HL-60/S4 treated with phorbol 12-myristate 13-acetate at 8.2 ng/mL for 4 days and 3 days (cell line): ENCODE results near the gene CSTB.

ENCODE experiments used
- in situ Hi-C: fragments of 300-500 bp; cut with MboI; formaldehyde crosslinking; loops from 2 replicates; pipeline ENCODE4 v1.15.0; 2022; ENCODE audit warnings: low sequenced_read_pairs

Gene CSTB

DNA sequence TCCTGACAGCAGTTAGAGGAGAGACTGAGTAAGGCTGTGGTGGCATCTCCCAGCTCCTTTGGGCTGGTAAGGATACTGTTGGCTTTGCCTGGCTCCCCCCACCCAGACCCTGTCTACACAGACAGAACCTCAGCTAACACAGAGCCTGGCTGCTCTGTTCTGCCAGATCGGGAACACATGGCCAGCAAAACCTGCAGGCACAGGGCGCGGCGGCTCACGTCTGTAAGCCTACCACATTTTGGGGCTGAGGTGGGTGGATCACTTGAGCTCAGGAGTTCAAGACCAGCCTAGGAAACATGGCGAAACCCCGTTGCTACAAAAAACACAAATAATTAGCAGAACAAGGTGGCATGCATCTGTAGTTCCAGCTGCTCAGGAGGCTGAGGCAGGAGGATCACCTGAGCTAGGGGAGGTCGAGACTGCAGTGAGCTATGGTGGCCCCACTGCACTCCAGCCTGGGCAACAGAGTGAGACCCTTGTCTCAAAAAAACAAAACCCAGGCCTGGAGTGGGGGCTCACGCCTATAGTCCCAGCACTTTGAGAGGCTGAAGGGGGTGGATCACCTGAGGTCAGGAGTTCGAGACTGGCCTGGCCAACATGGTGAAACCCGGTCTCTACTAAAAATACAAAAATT lies 6.7 kb downstream of the CSTB start:
- in situ Hi-C loops = no loop called here

DNA sequence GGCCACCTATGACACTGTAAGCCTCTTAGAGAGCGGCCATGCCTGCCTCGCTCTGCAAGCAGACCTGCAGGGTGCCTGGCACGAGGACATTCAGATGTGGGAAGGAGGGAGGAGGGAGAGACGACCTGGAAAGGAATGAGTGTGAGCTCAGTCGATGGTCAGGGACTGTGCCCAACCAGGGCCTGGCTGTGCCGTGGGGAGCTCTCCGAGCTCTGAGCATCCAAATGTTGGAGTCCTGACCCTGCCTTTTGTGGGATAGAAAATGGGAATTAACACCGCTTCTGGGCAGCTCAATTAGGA lies 7.3 kb downstream of the CSTB start:
- in situ Hi-C loops = no loop called here

DNA sequence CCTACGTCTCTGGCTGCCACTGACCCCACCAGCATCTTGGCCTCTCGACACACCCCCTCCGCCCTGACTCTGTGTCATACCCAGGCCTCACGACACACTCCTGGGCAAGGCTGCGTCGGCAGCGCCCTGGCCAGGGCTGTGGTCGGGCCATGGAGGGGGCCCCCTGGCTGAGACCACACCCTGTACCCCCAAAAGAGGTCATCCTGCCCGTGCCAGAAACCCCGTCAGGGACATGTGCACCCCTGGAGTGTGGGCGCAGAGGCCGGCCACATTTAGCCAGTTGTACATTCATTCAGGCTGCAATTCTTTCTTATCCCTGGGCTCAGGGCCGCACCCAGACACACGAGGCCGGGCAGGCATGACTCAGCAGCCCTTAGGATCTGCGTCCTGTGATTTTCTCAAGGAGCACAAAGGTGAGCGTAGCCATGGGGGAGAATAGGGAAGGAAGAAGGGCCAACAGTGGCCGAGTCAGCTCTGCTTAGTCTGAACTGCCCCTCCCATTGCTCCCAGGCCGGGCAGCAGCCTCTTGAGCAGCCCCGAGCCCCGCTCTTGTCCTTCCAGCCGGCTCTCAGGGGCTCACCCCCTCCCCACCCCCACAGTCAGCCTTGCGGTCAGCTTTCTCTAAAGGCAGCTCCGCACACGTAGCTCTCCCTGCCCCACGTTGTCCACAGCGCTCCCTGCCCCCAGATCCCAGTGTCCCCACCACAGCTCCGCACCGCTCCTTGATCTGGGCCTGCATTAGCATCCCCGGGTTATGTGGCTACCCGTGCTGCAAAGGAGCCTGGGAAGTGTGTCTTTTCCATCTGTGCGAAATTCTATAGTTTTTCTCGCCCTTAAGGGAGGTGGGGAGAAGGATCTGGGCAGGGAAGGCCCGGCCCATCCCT lies 7.9 kb downstream of the CSTB start:
- in situ Hi-C loops = no loop called here

DNA sequence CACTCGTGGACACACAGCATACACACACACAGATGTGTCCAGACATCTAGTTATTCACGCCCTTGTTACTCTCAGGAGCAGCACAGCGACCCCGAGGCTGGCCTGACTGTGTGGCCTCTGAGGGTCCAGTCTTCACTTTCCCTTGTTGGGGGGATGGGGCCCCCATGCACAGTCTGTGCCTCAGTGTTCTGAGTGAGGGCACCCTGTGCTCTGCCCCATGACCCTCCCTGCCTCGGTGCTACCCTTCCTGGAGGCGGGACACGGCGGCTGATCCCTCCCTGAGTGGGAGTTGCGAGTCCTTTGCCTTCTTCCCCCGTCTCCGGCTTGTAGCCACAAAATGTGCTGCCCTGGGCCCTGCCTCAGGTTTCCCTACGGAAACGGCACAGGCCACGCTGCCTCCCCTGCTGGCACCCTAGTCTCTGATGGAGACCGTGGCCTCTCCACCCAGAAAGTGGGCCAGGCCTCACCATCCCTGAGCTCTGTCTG lies 8.6 kb downstream of the CSTB start:
- in situ Hi-C loops = no loop called here

DNA sequence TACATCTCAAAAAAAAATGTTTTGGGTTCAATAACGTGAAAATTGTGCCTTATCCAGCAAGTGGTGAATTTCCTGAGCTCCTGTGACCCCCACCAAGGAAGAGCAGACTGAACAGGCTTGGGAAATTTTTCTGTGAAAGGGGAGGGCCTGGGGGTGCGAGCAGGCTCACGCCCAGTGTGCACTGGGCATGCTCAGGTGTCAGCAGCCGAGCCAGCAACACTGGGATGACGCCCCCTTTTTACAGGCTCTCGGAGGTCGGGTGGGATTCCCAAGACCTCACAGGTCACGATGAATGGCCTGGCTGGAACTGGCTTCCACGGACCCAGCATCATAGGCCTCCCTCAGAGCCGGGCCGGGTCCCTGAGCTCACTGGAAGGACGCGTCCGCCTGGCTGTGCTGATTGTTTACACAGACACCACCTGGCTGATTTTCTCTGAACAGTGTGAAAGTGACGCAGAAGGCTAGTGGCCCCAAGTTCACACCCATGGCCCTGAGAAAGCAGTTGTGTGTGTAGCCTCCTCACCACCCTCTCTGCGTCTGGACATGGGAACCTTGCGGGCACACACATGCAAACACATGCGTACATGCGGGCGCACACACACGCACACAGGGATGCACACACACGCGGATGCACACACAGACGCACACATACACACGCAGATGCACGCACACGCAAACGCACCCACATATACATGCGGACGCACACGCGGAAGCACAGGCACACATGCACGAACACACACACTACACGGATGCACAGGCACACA lies 9.2 kb downstream of the CSTB start:
- in situ Hi-C loops = no loop called here

DNA sequence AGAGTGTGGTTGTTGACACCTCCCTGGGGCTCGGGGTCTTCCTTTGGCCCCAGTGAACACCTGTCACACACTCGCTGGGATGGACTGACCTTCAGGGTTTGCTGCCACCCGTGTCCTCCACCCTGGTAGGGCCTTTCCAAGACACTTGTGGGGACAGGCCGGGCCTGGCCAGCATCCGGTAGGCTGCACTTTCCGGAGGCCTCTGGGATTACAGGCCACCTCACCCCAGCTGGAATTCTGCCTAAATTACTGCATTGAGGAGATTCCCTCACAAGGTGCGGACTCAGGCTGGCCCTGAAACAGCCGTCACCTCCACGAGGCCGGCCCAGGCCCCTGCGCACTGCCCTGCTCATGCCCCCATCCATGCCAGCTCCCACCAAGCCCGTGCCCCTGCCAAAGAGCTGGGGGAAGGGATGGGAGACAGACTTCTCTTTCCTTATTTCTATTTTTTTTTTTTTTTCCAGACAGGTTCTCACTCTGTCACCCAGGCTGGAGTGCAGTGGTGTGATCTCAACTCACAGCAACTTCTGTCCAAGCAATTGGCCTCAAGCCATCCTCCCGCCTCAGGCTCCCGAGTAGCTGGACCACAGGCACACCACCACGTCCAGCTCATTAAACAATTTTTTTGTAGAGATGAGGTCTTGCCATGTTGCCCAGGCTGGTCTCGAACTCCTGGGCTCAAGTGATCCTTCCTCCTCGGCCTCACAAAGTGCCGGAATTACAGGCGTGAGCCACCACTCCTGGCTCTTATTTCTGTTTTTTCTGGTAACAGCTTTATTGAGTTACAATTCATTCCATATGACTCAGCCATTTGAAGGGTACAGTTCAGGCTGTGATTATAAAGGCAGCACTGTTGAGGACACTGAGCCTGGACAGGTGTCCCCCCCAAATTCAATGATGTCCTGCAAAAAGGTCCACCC lies 11.3 kb downstream of the CSTB start:
- in situ Hi-C loops = no loop called here

DNA sequence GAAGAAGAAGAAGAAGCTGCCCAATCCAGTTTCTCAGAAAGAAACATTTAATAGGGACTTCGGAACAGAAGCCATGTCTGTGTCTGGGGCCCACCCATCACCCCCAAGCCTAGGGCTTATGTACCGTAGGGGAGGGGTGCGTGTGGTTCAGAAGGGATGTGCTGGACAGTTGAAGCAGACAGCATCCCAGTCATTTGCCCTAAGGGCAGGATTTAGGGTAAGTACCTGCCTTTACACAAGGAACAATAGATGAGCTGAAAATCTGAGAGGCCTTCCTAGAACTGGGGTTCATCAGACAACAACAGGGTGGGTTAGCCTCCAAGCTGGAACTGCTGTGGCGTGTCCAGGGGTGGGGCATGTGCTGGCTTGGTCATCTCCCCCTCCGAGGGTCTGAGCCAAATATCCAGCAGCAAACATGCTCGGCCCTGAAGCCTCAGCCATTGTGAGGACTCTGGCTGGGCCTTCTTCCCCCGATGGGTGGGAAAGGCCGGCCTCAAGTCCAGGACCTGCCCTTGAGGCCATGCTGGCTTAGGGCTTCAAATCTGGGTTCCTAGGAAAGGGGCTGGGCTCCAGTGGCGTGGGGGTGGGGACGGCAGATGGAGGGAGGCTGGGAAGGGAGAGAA lies 12.1 kb downstream of the CSTB start:
- in situ Hi-C loops = no loop called here

DNA sequence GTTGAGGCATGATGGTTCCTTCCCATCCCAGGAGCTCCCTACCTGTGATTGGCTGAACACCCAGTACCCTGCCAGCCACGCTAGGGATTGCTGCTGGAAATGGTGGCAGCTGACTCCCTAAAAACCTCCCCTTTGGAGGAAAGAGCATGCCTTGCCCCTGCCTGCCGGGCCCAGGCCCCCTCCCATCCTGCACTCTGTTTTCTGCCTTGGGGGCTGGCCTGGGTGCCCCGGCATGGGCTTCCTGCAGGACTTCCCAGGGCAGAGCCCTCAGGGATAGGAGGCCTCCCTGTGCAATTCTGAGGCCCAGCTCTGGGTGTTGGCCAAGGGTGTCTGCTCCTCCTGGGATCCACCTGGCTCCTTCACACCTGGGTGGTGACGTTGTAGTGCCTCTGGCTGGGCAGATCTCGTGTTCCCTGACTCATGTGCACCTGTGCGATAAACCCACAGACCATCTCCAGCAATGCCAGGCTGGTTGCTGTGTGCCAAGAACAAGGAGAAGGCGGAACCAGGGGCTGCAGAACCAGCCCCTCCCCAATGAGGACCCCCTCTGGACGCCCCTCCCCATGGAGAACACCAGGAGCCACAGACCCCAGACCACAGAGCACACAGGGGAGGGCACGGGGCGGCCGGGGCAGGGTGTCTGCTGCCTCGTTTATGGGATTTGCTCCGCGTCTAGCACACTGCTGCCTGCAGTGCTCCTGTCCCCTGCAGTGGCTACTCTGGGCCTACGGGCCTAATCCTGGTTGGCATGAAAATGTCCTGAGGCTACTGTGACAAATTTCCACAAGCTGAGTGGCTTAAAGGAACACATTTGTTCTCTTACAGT lies 13.6 kb downstream of the CSTB start:
- in situ Hi-C loops = no loop called here

DNA sequence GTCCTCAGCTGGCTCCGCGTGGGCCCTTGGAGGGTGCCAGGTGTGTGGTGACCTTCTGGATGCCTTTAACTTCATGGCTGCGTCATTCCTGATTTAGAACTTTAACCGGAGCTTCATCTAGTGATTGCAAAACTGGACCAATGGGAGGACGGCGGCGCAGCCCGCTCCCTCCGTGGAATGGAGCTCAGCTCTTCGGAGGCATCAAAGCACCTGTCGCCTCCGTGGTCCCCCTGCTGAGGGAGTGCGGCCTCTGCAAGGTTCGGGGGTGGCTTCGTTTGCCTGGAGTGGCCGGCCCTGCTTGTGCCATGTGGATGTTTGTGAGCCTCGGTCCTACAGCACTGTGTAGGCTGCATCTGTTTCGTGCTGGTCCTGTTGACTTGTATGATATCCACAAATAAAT lies 14.2 kb downstream of the CSTB start:
- in situ Hi-C loops = no loop called here

DNA sequence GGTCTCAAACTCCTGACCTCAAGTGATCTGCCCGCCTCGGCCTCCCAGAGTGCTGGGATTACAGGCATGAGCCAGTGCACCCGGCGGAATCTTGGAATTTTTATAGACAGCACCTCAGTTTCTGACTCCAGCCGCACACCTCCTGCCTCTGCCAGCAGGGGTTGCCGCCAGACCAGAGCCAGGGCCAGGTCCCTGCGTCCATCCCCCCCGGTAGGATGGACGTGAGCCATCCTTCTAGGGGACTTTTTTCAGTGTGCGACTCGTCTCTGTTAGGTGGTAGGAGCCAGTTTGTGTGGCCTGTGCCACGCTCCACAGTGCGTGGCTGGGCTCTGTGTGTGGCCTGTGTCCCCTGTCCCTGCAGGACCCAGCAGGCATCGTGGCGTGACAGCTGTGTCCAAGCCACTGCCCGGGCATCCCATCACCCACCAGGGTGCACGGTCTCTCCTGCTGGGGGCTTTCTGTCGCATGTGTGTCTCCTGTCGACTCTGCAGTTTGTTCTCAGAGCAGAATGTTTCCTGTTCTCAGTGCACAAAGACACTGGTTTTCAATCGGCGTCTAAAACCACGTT lies 15.6 kb downstream of the CSTB start:
- in situ Hi-C loops = no loop called here

DNA sequence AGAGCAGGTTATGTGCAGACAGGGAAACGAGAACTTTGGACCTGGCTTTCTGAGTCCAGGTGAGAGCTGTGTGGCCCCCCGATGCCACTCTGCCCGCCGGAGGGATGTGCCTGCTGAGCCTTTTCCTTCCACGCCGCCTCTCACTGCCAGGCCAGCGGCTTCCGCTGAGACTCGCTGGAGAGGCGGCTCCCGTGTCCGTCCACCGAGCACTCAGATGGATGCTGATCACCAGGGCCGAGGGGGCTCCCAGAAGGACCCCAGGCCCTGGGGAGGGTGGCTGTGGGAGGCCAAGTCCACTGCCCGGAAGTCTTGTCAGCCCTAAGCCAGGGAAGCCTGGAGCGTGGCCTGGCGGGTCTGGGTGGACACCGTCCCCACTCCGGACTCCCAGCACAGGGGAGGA lies 16.5 kb downstream of the CSTB start:
- in situ Hi-C loops = no loop called here

DNA sequence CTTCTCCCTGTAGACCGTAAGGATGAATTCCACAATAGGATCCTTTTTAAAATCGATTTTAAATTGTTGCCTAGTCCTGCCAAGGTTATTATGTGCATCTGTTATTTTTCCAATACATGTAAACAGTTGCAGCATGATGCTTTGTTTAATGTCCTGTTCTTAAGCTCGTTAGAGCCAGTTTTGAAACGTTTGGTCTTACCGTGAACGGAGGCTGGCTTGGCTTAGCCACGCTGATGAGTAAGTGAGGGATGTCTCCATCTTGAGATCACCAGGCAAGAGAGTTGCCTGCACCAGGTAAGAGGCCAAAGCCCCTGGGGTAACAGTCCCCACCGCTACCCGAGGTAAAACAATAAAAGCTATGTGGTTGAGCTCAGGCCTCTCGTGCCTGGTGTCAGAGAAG lies 17.3 kb downstream of the CSTB start:
- in situ Hi-C loops = no loop called here

DNA sequence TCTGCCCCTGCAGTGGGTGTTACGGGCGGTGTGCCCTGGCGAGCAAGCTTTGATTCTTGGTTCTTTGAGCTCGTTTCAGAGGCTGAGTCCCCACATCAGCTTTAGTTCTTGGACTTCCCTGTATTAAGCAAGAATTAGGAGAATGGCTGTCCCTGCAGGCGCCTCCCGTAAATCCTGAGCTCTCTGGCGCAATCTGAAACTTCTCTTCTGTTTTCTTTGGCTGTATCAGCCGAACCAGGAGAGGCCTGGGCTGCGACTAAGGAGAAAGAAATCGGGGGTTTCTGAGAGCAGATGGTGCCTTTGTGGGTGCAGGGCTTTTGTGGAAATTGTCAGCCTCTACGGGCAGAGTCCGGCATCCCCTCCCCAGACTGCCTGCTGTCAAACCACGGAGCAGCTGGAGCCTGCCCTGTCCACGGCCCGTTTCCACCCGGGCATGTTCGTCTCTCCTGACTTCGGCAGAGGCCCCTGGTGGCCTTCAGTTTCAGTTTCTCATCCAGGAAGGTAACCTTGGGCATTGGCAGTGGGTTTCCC lies 17.9 kb downstream of the CSTB start:
- in situ Hi-C loops = no loop called here

DNA sequence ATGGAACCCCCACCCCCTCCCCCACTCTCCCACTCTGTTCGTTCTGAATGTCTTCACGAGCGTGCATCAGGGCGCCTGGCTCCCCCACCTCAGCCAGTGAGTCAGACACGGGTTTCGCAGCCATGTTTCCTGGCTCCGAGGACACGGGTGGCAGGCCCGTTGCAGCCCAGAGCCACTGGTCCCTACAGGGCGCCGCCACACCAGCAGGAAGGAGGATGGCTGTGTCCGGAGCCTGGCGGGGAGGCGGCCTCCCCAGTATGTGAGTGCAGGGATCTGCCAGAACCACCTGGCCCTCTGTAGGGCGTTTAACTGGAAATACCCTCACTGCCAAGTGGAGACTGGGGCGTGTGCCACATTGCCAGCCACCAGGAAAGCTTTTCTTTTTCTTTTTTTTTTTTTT lies 18.5 kb downstream of the CSTB start:
- in situ Hi-C loops = no loop called here

DNA sequence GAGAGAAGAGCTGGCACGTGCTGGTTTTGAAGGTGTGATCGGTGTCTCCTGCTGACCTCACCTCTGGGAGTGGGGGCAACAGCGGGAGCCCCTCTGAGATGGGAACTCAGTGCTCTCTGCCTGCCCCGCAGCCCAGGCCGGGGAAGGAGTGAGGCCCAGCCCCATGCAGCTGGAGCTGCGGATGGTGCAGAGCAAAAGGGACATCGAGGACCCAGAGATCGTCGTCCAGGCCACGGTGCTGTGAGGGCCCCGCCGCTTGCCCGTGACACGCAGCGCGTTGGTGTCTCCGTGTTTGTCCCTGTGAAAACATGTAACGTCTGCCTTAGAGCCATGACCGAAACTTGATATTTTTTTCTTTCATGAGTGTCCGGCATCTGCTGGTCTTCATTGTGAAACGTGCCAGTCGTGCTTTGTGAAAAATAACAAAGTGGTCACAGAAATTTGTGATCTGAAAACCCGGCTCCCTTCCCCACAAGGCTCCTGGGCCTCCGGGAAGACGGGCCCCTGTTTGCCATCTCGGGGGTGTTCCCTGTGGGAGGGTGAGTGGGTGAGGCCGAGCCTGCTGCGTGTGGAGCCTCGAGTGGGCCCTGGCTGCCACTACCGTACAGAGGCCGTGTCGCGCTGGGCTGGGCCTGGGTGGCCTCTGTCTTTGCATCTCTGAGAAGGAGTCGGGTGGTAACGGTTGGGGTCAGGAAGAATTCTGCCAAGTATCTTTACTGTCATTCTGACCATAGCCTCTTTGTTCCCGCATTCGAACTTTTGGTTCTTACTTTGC lies 20.1 kb downstream of the CSTB start:
- in situ Hi-C loops = no loop called here

DNA sequence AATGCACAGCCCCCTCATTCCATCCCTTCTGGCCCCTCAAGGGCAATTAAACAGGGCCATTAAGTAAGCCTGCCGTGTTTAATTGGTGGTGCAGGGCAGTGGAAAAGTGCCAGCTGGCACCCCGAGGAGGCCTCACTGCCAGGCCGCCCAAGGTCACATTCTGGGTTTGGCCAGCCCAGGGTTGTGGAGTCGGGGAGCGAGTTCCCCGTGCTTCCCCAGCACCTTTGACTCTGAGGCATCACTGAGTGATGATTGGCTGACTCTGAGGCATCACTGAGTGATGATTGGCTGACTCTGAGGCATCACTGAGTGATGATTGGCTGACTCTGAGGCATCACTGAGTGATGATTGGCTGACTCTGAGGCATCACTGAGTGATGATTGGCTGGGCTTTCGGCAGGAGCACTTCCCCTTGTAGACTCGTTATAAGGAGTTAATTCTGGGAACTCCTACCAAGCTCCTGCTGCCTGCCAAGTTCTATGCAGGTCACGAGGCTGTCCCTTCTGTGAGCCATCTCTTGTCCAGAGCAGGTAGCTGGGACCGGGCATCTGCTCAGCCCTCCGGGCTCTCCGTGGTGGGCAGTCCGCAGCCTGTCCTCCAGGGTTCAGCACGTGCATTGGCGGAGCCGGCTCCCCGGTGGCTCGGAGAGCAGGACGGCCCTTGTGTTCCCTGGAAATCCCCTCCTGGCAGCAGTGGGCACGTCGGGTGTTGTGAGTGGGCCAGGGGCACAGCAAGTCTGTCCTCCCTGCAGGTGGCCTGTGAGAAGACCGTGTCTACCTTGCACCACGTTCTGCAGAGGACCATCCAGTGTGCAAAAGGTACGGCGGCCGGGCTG lies 20.9 kb downstream of the CSTB start:
- in situ Hi-C loops = no loop called here

DNA sequence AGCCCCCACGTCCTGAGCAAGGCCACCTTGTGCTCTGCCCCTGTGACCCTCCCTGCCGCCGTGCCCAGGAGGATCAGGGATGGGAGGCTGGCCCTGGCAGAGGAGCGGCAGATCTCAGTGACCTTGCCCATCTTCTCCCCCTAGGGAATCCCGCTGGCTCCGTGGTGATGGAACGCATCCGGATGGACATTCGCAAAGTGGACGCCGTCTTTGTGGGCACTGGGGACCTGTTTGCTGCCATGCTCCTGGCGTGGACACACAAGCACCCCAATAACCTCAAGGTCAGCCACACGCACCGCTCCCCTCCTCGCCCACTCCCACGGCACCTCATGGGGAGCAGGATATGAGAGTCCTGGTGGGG lies 22.7 kb downstream of the CSTB start:
- in situ Hi-C loops = no loop called here
